Panc1 (cell line): ENCODE results near the gene STIL. TPM values are rescaled to one million over a fixed set of nuclear protein-coding genes. Genes with fewer than 3 reads are reported as not detected.
"Not testable (repeated sequence)": the region's sequence is repeated elsewhere in the genome, so short reads cannot be mapped to it uniquely, and the experiment has no call there.

ENCODE experiments used
- ATAC-seq: fragments of 200-7000 bp; cut with Tn5 transposase; 2 replicates; pipeline ENCODE4 v1.9.1; 2020; ENCODE audit warnings: mild to moderate bottlenecking, moderate library complexity
- BruUV-seq: library from RNA; stranded (reverse); fragments of 400-500 nt; replicated peaks from 2 replicates; lab custom pipeline; 2021; lab: Mats Ljungman, UMichigan
- CTCF ChIA-PET: fragments of 300-600 bp; sonication (Branson Sonifier 250); formaldehyde crosslinking; loops from one replicate; lab custom pipeline; 2022; ENCODE audit warnings: antibody characterized with exemption; lab: Charles Lee
- POLR2A ChIA-PET: fragments of 300-600 bp; sonication (Branson Sonifier 250); formaldehyde crosslinking; loops from one replicate; lab custom pipeline; 2022; ENCODE audit warnings: antibody characterized with exemption; lab: Charles Lee
- DNase-seq: peaks from one replicate; pipeline ENCODE4 v3.0.0-alpha.2; 2010; ENCODE audit warnings: low read depth, low spot score
- H3K27ac ChIP-seq: 2 replicates; pipeline ENCODE4 v1.5.1; 2011; ENCODE audit warnings: mild to moderate bottlenecking, low read length, inconsistent platforms
- H3K27me3 ChIP-seq: fragments of 200-500 bp; sonication (Bioruptor generic); 2 replicates; pipeline ENCODE4 v1.6.0; 2014; ENCODE audit warnings: low read length, inconsistent platforms; ENCODE audit not compliant: control insufficient read depth, insufficient read depth
- H3K36me3 ChIP-seq: fragments of 200-500 bp; sonication (Bioruptor generic); 2 replicates; pipeline ENCODE4 v1.5.1; 2014; ENCODE audit warnings: inconsistent platforms, mild to moderate bottlenecking, low read length, moderate library complexity; ENCODE audit not compliant: control insufficient read depth, insufficient read depth
- H3K4me1 ChIP-seq: 2 replicates; pipeline ENCODE4 v1.5.1; 2011; ENCODE audit warnings: inconsistent platforms, mild to moderate bottlenecking, low read length, moderate library complexity; ENCODE audit not compliant: control insufficient read depth, insufficient read depth
- H3K4me3 ChIP-seq, 2 experiments: 2 replicates each; pipeline ENCODE4 v1.5.1; 2011 to 2012; ENCODE audit warnings: low read depth in 2 of 2, low read length in 2 of 2, mild to moderate bottlenecking in 2 of 2, inconsistent platforms in 1 of 2, moderate library complexity in 1 of 2
- H3K9me3 ChIP-seq: fragments of 200-500 bp; sonication (Bioruptor generic); 2 replicates; pipeline ENCODE4 v1.5.1; 2014; ENCODE audit warnings: low read depth, mild to moderate bottlenecking, inconsistent platforms, low read length, moderate library complexity; ENCODE audit not compliant: control insufficient read depth, insufficient read depth
- POLR2AphosphoS5 ChIP-seq: IDR thresholded peaks from 2 replicates; pipeline ENCODE4 v1.6.1; 2012; ENCODE audit warnings: mild to moderate bottlenecking, low read depth, low read length, moderate library complexity
- SIN3A ChIP-seq: IDR thresholded peaks from 2 replicates; pipeline ENCODE4 v1.6.1; 2012; ENCODE audit warnings: low read depth, mild to moderate bottlenecking, low read length, moderate library complexity, borderline replicate concordance; ENCODE audit not compliant: insufficient read depth
- TCF7L2 ChIP-seq: IDR thresholded peaks from 2 replicates; pipeline ENCODE4 v1.6.1; 2011; ENCODE audit warnings: mild to moderate bottlenecking, low read depth, low read length, inconsistent platforms
- in situ Hi-C: cut with HindIII; loops from 2 replicates; pipeline ENCODE4 v1.10.0; 2016; ENCODE audit warnings: low sequenced_read_pairs, low pct_unique_long_range_greater_than_20kb
- intact Hi-C: fragments of 100-400 bp; cut with micrococcal nuclease; formaldehyde crosslinking; loops from one replicate; pipeline ENCODE4 v1.10.0; 2022; ENCODE audit not compliant: unreplicated experiment
- total RNA-seq: library from RNA; stranded (reverse); gene quantifications from one replicate; pipeline ENCODE4 v1.2.1, GENCODE V29; 2021; ENCODE audit not compliant: unreplicated experiment
- TF ChIP-seq, protein P1 (sequence below), 2 experiments: IDR thresholded peaks; 2 replicates each; pipeline ENCODE4 v1.6.1; 2011 to 2012; ENCODE audit warnings: low read depth in 2 of 2, control low read depth in 1 of 2, low read length in 1 of 2, mild to moderate bottlenecking in 1 of 2, moderate library complexity in 1 of 2; ENCODE audit not compliant: insufficient read depth in 1 of 2
- TF ChIP-seq, protein P2 (sequence below): fragments of 450-650 bp; IDR thresholded peaks from 2 replicates; pipeline ENCODE4 v1.5.1; 2017; ENCODE audit warnings: mild to moderate bottlenecking

The STIL gene
- total RNA-seq, 1 experiment from 2014 or later = 31.6 TPM

DNA sequence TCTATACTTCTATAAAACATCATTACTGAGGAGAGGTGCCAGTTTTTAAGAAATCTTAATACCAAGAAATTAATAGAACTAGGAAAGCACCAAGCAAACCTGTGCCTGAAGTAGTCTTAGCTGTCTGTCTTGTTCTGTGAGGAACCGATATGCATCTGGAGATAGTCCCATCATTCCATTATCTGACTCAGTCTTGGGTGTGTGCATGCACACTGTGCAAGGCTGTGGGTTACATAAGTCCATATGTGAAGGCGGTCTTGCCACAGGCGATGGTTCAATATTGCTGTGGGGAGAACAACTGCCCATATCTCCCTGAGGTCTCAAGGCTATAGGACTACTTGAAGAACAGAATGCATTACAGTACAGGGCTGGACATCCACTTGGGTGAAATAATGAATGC lies 33.8 kb downstream of the STIL start:
- H3K4me1 ChIP-seq = no peaks in the 10 kb centered on the region
- DNase-seq (no peak), ATAC-seq (no peak)
- intact Hi-C loops (no loop called here), in situ Hi-C loops (no loop called here)
- POLR2A ChIA-PET = no interaction called here
- H3K27me3 ChIP-seq = no peaks in the 10 kb centered on the region
- no peak overlapping the region for H3K27ac ChIP-seq
- CTCF ChIA-PET = no interaction called here
- no peaks in the 10 kb centered on the region for H3K9me3 ChIP-seq
- H3K36me3 ChIP-seq = peaks cover 37% of the 10 kb centered on the region
- no TSS peak for BruUV-seq
- H3K4me3 ChIP-seq = no peak overlapping the region
- TF ChIP-seq, protein P1, sequence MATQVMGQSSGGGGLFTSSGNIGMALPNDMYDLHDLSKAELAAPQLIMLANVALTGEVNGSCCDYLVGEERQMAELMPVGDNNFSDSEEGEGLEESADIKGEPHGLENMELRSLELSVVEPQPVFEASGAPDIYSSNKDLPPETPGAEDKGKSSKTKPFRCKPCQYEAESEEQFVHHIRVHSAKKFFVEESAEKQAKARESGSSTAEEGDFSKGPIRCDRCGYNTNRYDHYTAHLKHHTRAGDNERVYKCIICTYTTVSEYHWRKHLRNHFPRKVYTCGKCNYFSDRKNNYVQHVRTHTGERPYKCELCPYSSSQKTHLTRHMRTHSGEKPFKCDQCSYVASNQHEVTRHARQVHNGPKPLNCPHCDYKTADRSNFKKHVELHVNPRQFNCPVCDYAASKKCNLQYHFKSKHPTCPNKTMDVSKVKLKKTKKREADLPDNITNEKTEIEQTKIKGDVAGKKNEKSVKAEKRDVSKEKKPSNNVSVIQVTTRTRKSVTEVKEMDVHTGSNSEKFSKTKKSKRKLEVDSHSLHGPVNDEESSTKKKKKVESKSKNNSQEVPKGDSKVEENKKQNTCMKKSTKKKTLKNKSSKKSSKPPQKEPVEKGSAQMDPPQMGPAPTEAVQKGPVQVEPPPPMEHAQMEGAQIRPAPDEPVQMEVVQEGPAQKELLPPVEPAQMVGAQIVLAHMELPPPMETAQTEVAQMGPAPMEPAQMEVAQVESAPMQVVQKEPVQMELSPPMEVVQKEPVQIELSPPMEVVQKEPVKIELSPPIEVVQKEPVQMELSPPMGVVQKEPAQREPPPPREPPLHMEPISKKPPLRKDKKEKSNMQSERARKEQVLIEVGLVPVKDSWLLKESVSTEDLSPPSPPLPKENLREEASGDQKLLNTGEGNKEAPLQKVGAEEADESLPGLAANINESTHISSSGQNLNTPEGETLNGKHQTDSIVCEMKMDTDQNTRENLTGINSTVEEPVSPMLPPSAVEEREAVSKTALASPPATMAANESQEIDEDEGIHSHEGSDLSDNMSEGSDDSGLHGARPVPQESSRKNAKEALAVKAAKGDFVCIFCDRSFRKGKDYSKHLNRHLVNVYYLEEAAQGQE (IDR thresholded peaks at IDR 0.05; ENCODE audit: insufficient read depth in 1 of 2, low read depth in 2 of 2, low read length in 1 of 2) = no peak
- TF ChIP-seq, protein P2, sequence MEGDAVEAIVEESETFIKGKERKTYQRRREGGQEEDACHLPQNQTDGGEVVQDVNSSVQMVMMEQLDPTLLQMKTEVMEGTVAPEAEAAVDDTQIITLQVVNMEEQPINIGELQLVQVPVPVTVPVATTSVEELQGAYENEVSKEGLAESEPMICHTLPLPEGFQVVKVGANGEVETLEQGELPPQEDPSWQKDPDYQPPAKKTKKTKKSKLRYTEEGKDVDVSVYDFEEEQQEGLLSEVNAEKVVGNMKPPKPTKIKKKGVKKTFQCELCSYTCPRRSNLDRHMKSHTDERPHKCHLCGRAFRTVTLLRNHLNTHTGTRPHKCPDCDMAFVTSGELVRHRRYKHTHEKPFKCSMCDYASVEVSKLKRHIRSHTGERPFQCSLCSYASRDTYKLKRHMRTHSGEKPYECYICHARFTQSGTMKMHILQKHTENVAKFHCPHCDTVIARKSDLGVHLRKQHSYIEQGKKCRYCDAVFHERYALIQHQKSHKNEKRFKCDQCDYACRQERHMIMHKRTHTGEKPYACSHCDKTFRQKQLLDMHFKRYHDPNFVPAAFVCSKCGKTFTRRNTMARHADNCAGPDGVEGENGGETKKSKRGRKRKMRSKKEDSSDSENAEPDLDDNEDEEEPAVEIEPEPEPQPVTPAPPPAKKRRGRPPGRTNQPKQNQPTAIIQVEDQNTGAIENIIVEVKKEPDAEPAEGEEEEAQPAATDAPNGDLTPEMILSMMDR = no peak
- TF ChIP-seq SIN3A = no peak
- no peak for TF ChIP-seq POLR2AphosphoS5
- TF ChIP-seq TCF7L2 = no peak

DNA sequence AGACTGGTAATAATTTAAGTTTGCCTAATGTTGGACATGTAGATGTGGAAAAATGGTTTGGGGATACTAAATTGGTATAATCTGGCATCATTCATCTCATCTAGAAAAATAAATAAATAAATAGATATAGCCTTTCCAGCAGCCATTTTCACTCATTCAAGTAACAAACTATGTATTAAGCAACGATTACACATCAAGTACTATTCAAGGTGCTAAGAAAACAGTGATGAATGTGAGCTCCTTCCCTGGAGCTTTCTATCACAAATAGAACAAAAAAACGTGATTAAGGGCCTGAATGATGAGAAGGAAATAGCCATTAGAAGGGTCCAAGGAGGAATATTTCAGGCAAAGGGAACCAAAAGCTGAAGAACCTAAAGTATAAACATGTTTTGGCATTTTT lies 37.1 kb downstream of the STIL start:
- TF ChIP-seq TCF7L2 (no peak), SIN3A (no peak), POLR2AphosphoS5 (no peak)
- TF ChIP-seq, protein P1 (IDR thresholded peaks at IDR 0.05; ENCODE audit: insufficient read depth in 1 of 2, low read depth in 2 of 2, low read length in 1 of 2) = no peak
- TF ChIP-seq, protein P2 = no peak
- no peak overlapping the region for H3K27ac ChIP-seq
- no peak for ATAC-seq
- intact Hi-C loops = no loop called here
- CTCF ChIA-PET = no interaction called here
- no peaks in the 10 kb centered on the region for H3K9me3 ChIP-seq
- no peak for DNase-seq
- no peaks in the 10 kb centered on the region for H3K27me3 ChIP-seq
- POLR2A ChIA-PET = no interaction called here
- H3K36me3 ChIP-seq = peaks cover 23% of the 10 kb centered on the region
- BruUV-seq = no TSS peak
- H3K4me3 ChIP-seq = no peak overlapping the region
- H3K4me1 ChIP-seq = no peaks in the 10 kb centered on the region
- in situ Hi-C loops = no loop called here

DNA sequence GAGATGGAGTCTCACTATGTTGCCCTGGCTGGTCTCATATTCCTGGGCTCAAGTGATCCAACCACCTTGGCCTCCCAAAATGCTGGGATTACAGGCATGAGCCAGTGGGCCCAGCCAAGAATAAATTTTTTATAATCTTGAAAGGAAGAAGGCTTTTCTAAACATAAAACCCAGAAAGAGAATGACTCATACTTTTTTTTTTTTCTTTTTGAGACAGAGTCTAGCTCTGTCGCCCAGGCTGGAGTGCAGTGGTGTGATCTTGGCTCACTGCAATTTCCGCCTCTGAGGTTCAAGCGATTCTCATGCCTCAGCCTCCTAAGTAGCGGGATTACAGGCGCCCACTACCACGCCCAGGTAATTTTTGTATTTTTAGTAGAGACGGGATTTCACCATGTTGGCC lies 38.1 kb downstream of the STIL start:
- H3K27ac ChIP-seq = not testable (repeated sequence)

DNA sequence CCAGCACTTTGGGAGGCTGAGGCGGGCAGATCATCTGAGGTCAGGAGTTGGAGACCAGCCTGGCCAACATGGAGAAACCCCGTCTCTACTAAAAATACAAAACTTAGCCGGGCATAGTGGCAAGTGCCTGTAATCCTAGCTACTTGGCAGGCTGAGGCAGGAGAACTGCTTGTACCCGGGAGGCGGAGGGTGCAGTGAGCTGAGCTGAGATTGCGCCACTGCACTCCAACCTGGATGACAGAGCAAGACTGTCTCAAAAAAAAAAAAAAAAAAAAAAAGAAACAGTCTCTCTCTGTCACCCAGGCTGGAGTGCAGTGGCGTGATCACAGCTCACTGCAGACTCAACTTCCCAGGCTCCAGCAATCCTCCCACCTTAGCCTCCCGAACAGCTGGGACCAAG lies 48.4 kb downstream of the STIL start:
- peaks cover 22% of the 10 kb centered on the region for H3K36me3 ChIP-seq
- POLR2A ChIA-PET, ATAC-seq, BruUV-seq, H3K4me3 ChIP-seq, H3K27me3 ChIP-seq, intact Hi-C loops, in situ Hi-C loops, H3K9me3 ChIP-seq, H3K4me1 ChIP-seq, DNase-seq, H3K27ac ChIP-seq, CTCF ChIA-PET: not testable (repeated sequence)

More for the DNA sequence above, 38.1 kb downstream of the STIL start:
- in situ Hi-C loops, H3K9me3 ChIP-seq, POLR2A ChIA-PET, DNase-seq, CTCF ChIA-PET, intact Hi-C loops, H3K4me1 ChIP-seq, ATAC-seq, H3K27me3 ChIP-seq, H3K4me3 ChIP-seq, BruUV-seq: not testable (repeated sequence)
- peaks cover 17% of the 10 kb centered on the region for H3K36me3 ChIP-seq
